Left cardiac atrium (tissue), 4 donors: ENCODE measurements around the gene EIF4B. TPM values are rescaled to one million over a fixed set of nuclear protein-coding genes. Genes with fewer than 3 reads are reported as not detected.
A peak's percentile ranks its signal among the peaks of the same experiment; 100 is the strongest.

Experiments used
- ATAC-seq, 2 donors: fragments of 200-7000 bp; cut with Tn5 transposase; one replicate each; pipeline ENCODE4 v1.9.1; 2020; ENCODE audit warnings: mild to moderate bottlenecking in 2 of 2, moderate library complexity in 2 of 2
- DNase-seq: peaks from one replicate; pipeline ENCODE4 v3.0.0-alpha.2; 2020
- intact Hi-C, 2 donors: fragments of 100-400 bp; cut with DNase I; formaldehyde crosslinking; loops; one replicate each; pipeline versions ENCODE4 v1.14.1 to v1.15.1; 2022 to 2023
- total RNA-seq, 2 donors: library from RNA; stranded (reverse); fragmentation: NEBNext Ultra II Directional; extraction: Animal tissue kit (Norgen Biotek cat#: 25700); gene quantifications; one replicate each; pipeline ENCODE4 v1.2.1, GENCODE V29; 2021
- donor health status: DM: no; HTN: yes; CAD: no.
- donor health status: DM: no; HTN: yes; CAD: no; lungs with severe emphysema.
- donor health status: DM: yes; HTN: yes; CAD: no.
- donor health status: Dilated cardiomyopathy.

The EIF4B gene
- total RNA-seq, 2 donors from 2014 or later = 332 to 341 TPM

DNA sequence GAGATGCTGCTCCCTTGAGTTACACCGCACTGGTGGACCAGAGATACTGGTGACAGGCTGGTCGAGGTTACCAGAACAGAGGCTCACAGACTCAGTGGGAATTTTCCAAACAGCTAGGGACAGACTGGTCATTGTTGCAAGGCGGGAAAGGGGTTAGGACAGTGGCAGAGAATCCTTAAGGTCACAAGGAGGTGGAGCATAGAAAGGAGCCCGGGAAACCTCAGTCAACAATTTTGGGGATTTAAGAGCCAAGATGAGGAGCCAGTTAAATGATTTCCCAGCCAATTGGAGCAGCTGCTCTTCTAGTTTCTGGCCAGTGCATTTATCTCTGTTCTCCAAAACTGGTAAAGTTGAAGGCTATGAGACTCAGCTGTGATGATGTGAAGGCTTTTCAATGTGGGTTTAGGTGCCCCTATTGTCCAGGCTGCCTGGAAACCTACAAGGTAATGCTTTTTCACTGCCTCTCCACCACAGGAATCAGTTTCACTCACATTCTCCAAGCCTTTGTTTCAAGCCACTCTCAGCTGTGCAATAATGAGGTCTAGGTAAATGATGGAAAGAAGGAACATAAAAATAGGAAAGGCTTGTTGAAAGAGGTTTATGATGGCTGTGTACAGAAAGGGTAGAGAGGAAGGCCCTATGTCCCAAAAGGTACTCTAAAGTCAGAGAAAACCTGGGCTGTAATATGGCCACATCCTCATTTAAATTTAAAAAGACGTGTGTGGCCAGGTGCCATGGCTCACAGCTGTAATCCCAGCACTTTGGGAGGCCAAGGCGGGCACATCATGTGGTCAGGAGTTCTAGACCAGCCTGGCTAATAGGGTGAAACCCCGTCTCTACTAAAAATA, 36.6 kb downstream of the EIF4B start:
- DNase-seq (no peak), ATAC-seq (no peak)
- intact Hi-C loops = no loop called here

DNA sequence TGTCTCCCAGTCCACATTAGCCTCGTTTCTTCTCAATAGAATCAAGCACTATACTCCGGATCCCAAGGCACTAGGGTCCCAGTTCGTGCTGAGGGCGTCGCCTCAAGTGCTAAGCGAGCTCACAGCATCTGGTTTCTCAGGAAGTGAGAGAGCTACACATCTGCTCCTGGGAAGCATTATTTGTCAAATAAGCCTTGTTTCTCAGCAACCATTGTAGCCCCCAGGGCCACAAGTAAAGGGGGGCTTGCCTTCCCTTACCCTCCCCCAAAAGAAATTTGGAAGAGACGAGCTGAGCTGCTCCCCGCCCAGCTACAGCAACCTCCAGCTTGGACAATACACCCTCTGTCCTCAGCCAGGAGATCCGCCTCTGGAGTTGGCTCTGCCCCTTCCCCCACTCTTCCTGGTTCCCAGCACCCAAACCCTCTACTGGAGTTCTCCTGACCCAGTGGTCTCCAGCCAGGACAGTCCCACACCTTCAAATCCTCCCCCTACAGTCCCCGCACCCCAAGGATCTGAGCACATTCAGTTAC, 37.9 kb downstream of the EIF4B start:
- DNase-seq (no peak), ATAC-seq (no peak)
- intact Hi-C loops = no loop called here

DNA sequence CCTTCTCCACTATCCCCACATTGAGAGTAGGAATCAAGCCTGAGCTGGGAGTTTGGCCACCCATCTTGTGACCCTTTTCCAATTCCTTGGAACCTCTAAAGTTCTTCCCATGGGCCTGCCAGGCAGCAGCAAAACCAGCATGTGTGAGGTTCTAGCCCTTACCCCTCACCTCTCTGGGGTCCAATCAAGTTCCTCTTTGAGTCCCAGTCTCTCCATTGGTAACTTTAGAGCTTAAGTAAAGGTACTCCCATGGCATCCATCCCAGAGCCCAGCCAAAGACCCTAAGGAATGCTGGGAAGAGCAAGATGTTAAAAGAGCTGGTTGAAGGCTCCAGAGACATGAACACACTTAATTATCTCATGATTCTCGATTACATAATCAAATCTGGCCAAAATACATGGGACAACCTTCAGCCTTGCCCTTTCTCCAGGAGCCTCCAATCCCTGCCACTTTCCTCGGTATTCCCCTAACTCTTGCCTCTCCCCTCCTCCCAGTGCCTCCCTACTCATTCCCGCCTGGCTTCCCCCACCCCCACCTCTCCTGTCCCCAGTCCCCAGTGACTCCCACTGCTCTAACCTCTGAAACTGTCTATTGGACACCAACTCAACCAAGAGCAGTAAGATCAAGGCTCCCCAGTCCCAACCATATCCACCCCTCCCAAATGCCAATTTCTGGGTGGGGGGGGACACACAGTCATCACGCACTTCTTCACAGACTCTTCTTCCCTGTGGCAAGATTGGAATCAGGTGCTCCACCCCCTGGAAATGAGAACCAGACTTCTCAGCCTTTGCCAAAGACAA, 38.8 kb downstream of the EIF4B start:
- intact Hi-C loops = no loop called here
- no peak for ATAC-seq
- no peak for DNase-seq

DNA sequence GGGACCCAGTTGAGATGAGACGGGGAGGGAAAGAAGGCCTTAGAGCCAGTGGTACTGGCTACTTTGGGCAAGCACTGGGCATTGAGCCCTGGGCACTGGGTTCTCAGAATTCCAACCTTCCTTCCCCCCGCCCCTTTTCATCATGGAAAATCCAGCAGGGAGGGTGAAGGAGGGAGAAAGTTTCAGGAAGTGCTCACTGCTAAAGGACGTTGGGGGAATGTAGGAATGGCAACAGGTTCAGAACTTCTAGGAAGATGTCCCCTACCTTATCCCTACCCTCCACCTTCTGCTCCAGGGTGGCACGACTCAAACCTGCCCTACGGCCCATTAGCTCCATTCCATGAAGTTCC, 39.4 kb downstream of the EIF4B start:
- ATAC-seq (no peak), DNase-seq (peak; percentile 59)
- intact Hi-C loops = no loop called here

DNA sequence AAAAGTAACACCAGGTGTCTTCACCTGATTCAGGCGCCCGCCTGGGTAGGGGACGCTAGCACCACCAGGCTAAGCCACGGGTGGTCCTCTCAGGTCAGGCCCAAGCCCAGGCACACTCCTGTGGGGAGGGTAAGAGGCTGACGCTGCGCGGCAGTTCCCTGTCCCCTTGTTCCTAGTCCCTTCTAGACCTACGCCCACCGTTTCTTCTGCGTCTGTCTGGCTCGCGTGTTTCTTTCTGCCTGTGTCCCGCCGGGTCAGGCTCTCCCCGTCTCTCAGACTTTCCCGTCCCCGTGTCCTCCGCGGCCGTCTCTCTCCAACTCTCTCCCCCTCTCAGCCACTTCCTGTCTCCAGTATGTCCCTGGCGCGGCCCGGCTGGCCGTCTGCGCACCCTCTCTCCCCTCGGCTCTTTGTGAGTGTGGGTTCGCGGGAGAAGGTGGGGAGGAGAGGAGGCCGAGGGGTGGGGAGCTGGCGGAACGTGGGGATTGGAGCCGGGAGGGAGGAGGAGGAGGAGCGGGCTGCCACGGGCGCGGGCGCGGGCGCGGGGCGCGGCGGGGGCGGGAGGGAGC, 40.5 kb downstream of the EIF4B start:
- ATAC-seq = peak; percentile 40 to 50
- peak; percentile 92 for DNase-seq
- intact Hi-C loops = no loop called here

DNA sequence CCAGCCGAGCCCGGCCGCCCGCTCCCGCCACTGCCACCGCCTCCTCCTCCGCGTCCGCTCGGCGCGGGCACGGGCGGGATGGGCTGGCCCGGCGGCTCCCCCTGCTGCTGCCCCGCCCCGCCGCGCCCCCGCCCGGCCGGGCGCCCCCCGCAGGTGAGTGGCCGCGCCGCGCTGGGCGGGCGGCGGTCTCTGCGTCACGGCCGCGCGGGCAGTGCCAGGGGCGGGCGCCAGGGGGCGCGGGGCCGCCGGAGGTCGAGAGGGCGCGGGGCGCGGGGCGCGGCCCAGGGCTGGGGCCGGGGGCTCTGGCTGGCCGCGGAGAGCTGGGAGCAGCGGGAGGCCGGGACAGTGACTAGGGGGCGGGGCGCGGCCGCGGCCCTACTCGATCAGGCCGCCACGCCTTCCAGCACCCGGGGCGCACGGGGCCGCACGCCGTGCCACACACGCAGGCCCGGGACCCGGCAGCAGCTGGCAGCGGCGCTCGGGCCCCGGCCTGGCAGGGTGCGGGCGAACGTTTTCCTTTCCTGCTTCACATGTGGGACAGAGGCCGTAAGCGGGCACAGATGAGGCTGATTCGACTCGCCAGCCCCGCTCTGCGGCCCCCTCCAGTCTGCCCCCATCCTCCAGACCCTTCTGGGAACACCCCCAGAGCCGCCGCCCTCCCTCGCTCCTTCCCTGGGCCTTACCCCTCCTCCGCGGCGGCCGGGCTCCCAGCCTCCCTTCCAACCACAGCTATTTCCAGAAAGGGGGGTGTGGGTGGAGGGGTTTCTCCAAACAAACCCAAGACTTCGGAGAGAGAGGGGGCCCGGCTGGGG, 41.2 kb downstream of the EIF4B start:
- intact Hi-C loops = no loop called here
- DNase-seq = peak; percentile 86
- ATAC-seq = peak; percentile 15 to 32

DNA sequence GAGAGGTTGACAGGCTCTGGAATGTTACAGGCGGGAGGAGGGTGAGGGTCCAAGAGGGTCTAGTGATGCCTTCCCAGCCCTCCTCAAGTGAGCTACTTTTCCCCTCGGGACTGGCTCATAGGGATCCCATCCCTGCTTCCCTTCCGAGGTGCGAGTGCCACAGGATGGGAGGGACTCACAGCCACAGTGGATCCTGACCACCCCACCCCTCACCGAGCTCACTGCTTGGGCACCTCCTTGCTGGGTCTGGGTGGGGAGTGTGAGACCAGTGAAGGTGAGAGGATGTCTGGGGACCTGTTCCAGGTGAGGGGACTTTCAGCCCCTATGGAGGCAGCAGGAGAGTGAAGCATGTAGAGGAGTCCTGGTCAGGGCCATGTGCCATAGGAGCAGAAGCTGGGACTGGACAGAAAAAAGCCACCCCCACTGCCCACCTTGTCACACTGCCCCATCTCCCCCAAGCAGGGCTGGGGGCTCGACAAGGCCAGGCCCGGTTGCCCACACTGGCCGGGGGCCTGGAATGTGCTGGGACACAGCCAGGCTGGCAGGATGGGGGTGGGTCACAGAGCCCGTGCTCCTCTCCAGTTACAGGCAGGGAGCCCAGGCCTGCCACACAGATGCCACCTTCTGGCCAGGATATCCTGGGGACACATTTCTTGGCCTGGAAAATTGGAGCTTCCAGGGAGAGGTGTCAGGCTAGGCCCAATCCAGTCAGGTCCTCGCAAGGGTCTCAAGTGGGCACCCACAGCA, 42.0 kb downstream of the EIF4B start:
- DNase-seq (peak; percentile 74), ATAC-seq (peak; percentile 3 to 19)
- intact Hi-C loops = no loop called here

DNA sequence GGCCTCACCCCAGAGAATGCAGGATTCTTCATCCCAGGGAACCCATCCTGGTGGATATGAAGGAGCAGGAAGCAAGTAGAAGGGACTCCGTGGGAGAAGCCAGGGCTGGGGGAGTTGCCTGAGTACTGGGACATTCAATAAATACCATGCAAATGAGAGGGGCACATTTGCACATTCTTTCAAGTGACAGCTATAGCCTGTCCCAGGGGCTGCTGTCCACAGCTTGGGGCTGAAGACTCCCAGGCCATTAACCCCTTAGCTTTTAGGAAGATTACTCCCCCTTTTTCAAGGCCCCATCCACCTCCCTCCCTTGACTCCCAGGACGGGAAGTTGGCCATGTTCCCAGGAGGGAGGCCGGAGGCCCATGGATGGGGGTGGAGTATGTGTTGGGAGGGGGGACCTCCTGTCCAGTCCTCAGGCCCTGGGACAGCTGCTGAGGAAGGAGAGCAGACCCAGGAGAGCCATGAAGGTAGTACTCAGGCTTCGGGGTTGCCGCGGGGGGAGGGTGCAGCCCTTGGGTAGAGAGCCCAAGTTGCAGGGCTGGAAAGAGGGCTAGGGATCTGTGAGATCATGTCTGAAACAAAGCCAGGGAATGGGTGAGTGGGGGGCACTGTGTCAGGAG, 42.6 kb downstream of the EIF4B start:
- intact Hi-C loops = no loop called here
- ATAC-seq (peak; percentile 3 to 13), DNase-seq (peak; percentile 81)

DNA sequence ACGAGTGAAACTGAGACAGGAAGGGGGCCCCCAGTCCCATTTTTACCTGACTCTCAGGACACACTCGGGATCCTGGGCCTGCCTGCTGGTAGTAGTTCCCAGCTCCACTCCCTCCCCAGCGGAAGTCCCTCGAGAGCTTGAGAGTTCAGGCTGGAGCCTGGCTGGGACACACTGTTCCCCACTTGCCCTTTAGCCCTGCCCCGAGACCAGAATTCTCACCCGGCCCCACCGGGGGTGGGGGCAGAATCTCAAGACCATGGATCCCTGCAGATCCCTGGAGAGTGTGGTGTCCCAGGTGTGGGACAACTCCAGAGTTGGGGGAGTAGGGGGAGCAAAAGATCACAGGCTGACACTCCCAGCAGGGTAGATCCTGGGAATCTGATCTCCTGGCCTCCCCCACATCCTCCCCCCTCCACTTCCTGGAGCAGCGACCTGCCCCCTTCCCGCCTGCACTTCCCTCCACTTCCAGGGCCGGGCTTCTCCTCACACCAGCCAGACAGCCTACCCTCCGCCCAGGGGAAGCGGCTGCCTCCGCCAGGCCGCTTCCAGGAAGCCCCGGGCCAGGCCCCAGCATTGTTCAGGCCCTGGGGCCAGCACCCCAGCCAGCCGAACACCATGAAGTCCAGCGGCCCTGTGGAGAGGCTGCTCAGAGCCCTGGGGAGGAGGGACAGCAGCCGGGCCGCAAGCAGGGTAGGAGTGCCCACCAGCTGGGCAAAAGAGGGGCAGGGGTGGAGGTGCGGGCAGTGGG, 43.5 kb downstream of the EIF4B start, which contains the start of gene TNS2:
TNS2 (plus strand) TSS at position 495 of the 748 bp plus-strand sequence; CDS start at position 616, 121 bp downstream.
- DNase-seq (peak; percentile 90), ATAC-seq (peak; percentile 8 to 18)
- intact Hi-C loops = no loop called here

DNA sequence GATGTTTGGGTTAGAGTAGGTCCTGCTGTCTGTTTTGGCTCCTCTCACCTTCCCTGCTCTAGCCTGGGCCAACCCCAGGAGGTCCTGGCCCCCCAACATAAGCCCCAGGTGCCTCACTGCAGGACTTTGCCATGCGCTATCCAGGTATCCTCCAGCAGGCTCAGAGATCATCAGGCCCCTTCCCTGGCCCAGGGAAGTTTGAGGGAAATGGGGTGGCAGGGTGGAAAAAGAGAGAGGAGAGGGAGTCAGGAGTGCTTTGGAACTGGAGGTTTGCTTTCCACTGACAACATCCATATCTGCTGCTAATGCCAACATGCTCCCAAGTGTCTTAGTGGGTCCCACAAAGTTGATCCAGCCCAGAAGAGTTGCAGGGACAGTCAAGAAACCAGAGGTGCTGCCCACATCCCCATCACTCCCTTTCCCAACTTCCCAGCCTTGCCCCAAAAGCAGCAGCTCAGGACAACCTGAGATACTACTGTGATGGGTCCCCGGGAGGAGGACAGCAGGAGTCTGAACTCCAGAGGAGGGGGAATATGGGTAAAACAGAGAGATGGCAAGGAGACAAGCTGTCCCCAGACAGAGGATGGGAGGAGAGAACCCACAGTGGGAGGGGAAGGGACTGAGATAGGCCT, 44.3 kb downstream of the EIF4B start:
- ATAC-seq = no peak
- no peak for DNase-seq
- intact Hi-C loops = no loop called here

DNA sequence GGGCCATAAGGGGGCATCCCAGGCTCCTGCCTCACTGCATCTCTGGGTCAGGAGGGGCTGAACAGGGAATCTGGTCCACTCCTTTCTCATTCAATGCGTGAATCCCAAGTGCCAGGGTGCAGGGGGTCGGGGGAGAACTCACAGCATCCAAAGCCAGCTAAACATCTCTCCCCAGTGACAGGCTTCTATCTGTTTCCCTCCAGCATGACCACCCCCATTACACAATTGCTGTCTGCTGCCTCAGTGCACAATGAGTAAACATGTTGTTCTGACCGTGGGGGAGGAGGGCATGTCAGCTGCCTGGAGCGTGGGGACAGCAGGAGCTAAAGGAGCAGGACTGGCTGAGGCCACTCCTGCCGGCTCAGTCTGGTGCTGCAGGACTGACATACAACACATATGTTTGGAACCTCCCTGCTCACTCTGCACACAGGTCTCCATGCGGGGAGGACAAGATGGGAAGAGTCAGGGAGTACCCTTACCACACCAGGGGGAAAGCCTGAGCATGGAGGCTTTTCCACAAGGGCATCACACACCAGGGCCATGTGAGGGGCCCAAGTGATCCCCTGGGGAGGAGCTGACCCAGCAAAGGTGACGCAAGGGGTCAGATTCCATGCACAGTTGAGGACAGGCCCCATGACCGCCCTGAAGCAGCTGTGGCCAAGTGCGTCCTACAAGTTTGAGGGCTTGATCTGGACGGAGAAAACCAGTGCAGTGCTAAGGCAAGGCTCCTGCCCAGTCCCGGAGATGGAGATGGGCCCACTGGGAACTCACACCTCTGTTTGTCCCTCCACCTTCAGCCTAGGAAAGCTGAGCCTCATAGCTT, 45.0 kb downstream of the EIF4B start:
- intact Hi-C loops = no loop called here
- ATAC-seq (no peak), DNase-seq (peak; percentile 81)

DNA sequence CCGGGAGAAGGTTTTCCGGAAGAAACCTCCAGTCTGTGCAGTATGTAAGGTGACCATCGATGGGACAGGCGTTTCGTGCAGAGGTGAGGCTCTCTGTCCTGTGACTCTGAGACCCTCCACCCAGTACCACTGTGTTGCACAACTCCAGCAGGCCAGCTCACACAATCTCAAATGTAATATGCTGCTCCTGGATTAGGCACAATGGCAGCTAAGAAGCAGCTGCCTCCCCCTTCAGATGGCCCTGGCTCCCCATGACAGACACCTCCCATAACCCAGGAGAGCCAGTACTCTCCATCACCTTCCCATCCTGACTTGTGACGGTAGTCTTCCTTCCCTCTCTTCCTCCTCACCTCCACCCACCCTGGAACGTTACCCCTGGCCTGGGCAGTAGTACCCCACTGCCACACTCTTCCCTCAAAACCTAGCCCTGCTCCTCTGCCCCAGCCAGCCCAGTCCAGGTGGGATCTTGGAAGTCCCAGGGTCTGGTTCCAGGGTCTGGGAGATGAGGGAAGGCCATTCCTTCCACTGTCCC, 45.7 kb downstream of the EIF4B start:
- ATAC-seq (no peak), DNase-seq (no peak)
- intact Hi-C loops = no loop called here

DNA sequence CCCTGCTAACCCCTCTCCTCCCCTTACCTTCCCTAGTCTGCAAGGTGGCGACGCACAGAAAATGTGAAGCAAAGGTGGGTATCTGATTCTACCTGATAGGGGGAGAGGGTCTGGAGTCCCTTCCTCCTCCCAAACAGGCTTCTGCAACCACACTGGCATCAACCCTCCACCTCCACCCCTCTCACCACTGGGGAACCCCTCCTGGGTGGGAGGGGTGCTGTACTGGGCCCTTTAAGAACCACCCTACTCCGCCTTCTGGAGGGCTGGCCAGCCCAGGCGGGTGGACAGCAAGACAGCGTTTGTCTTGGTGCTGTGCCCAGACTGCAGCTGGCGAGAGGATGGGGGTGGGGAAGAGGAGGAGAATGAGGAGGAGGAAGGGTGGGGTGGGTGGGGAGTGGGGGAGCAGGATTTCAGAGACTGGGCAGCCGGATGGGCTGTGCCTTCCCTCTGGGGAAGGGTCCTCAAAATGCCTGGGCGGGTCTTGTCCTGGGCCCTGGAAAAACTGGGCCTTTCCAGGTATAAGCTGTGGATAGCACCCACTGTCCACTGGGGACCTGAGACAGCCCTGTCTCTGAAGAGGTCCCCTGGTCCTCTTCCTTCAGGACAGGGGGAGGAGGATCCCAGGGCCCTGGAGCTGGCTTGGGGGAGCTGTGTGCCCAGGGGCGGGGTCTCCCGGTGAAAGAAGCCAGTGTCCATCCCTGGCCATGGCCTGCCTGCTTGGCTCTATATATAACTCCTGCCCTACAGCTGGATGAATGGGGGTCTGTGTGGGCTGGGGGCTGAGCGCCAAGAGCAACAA, 46.4 kb downstream of the EIF4B start:
- intact Hi-C loops = no loop called here
- ATAC-seq (peak; percentile 27 to 42), DNase-seq (peak; percentile 94)

DNA sequence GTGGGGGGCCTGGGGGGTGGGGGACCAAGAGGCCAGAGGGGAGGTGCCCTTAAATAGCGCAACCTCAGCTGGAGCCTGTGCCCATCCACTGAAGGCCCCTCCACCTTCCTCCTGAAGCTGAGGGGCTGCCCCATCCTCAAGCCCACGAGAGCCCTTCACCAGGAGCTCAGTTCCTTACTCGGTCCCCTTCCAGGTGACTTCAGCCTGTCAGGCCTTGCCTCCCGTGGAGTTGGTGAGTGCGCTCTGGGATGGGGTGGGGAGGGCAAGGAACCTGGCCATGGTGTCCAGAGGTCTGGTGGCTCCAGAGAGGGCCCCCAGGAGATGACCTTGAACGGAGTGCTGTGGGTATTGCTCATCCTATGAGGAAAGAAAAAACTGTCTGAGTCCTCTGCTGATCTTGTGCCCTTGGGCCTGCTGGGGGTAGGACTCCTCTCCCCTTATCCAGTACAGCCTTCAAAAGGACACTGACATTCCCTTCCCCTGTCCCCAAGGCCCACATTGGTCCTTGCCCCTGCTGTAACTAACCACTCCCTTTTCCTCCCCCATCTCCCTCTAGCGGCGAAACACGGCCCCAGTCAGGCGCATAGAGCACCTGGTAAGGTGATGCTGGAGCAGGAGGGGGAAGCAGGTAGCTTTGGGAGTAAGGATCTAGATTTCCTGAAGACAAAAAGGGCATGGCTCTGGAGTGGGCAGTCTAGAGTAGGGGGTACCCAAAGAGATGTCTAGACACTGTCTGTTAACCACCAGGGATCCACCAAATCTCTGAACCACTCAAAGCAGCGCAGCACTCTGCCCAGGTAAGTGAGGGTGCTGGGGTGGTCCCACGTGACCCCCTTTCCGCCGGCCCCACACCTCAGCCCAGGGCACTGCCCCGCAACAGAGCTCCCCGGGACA, 47.2 kb downstream of the EIF4B start:
- DNase-seq (peak; percentile 58), ATAC-seq (peak; percentile 4 to 13)
- intact Hi-C loops = no loop called here
